SK-N-SH (cell line): Measurements from ENCODE around the gene GCNT2.

Source experiments
- CTCF ChIP-seq: fragments of 200-600 bp; sonication (generic); IDR thresholded peaks from 2 replicates; pipeline ENCODE4 v1.6.1; 2017; ENCODE audit warnings: antibody characterized with exemption, mild to moderate bottlenecking, moderate library complexity
- EP300 ChIP-seq, 2 experiments: IDR thresholded peaks; 2 replicates each; pipeline versions ENCODE4 v1.4.0 to v1.6.1; 2012; ENCODE audit warnings: borderline replicate concordance in 1 of 2, low read depth in 1 of 2, low read length in 1 of 2
- GABPA ChIP-seq: IDR thresholded peaks from 2 replicates; pipeline ENCODE4 v1.4.0; 2012; ENCODE audit warnings: low read depth, mild to moderate bottlenecking
- JUND ChIP-seq: IDR thresholded peaks from 2 replicates; pipeline ENCODE4 v1.4.0; 2012
- POLR2AphosphoS5 ChIP-seq: IDR thresholded peaks from 2 replicates; pipeline ENCODE4 v1.6.1; 2012; ENCODE audit warnings: low read depth, low read length
- RAD21 ChIP-seq: IDR thresholded peaks from 2 replicates; pipeline ENCODE4 v1.6.1; 2012; ENCODE audit warnings: mild to moderate bottlenecking, low read length
- SMC3 ChIP-seq: IDR thresholded peaks from 2 replicates; pipeline ENCODE4 v1.6.1; 2012; ENCODE audit warnings: low read depth, low read length, improper control_type of control experiment
- TEAD4 ChIP-seq: IDR thresholded peaks from 2 replicates; pipeline ENCODE4 v1.4.0; 2012; ENCODE audit warnings: mild to moderate bottlenecking, borderline replicate concordance; ENCODE audit not compliant: insufficient read depth
- YY1 ChIP-seq: IDR thresholded peaks from 2 replicates; pipeline ENCODE4 v1.4.0; 2012; ENCODE audit warnings: low read depth, mild to moderate bottlenecking

DNA sequence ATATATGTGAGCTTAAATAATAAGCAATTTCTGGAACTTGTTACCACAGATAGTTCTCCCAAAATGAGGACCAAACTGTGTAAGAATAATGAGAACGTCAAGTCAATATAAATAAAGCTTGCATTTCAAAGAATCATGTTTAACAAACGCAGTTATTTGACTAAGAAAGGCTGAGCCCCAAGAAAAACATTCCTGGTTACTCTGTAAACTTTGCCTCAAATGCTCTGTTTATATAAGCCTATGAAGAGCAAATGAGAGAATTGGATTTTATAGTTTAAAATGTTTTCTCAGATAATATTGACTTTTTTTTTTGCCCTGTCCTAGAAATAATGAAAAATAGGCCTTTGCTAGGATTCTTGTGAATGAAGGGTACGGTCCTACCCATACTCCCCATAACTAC, 91.9 kb downstream of the GCNT2 start:
- no peak for TF ChIP-seq GABPA
- no peak for TF ChIP-seq POLR2AphosphoS5
- no peak for TF ChIP-seq YY1
- no peak for TF ChIP-seq CTCF
- no peak for TF ChIP-seq RAD21
- TF ChIP-seq EP300 (IDR thresholded peaks at IDR 0.05; ENCODE audit: borderline replicate concordance in 1 of 2, low read depth in 1 of 2, low read length in 1 of 2) = no peak
- TF ChIP-seq TEAD4 = no peak
- TF ChIP-seq JUND = no peak
- TF ChIP-seq SMC3 = no peak
